Progenitor cell of endocrine pancreas (in vitro differentiated cells): ENCODE measurements around the gene MORN2. TPM values are rescaled to one million over a fixed set of nuclear protein-coding genes. Genes with fewer than 3 reads are reported as not detected.
"Not testable (repeated sequence)": the region's sequence is repeated elsewhere in the genome, so short reads cannot be mapped to it uniquely, and the experiment has no call there.

Experiments used
- DNase-seq: peaks from one replicate; pipeline ENCODE4 v3.0.0; 2021; ENCODE audit warnings: low spot score; ENCODE audit not compliant: unreplicated experiment
- H3K27ac Mint-ChIP-seq: 2 replicates; pipeline ENCODE4 v1.8.0; 2021; ENCODE audit warnings: mild to moderate bottlenecking, moderate library complexity, mixed read lengths
- H3K27me3 Mint-ChIP-seq: 2 replicates; pipeline ENCODE4 v1.8.0; 2021; ENCODE audit warnings: mixed read lengths
- H3K36me3 Mint-ChIP-seq: 2 replicates; pipeline ENCODE4 v1.8.0; 2022; ENCODE audit warnings: mixed read lengths; ENCODE audit not compliant: insufficient read depth
- H3K4me1 Mint-ChIP-seq: 2 replicates; pipeline ENCODE4 v1.8.0; 2021; ENCODE audit warnings: low read depth, mixed read lengths
- H3K4me3 Mint-ChIP-seq: 2 replicates; pipeline ENCODE4 v1.8.0; 2021; ENCODE audit warnings: low read depth, mild to moderate bottlenecking, moderate library complexity, mixed read lengths
- H3K9me3 Mint-ChIP-seq: 2 replicates; pipeline ENCODE4 v1.8.0; 2021; ENCODE audit warnings: low read depth, mixed read lengths
- long read RNA-seq: library from polyadenylated mRNA; unstranded; transcript quantifications from one replicate; pipeline ENCODE4 v2.0.0, GENCODE V29; 2020
- total RNA-seq: library from RNA; stranded (reverse); gene quantifications from 2 replicates; pipeline ENCODE4 v1.2.1, GENCODE V29; 2021
- TF ChIP-seq, protein P1 (sequence below): fragments of 200-600 bp; sonication (generic); IDR thresholded peaks from one replicate; pipeline ENCODE4 v1.5.0; 2021; ENCODE audit warnings: antibody characterized with exemption, mild to moderate bottlenecking; ENCODE audit not compliant: unreplicated experiment

The MORN2 gene
- 18.2 and 23.9 TPM in 2 replicates for total RNA-seq
- long read RNA-seq, partial matches to known transcripts: 0 of 3 reads
- long read RNA-seq, other reads (novel, unspliced or antisense): 0 of 3 reads

GRCh38 chr2:38875576-38876367, at the start of gene MORN2, which contains the start of gene DHX57:
MORN2 (plus strand) TSS chr2:38875976.
DHX57 (minus strand) TSS chr2:38875934; CDS start chr2:38868405, 7,529 bp downstream.
- peak within 1 kb of the TSS; percentile 97 for H3K27ac Mint-ChIP-seq
- H3K27me3 Mint-ChIP-seq: no peaks in the 10 kb centered on the region
- peaks cover 18% of the 10 kb centered on the region for H3K4me1 Mint-ChIP-seq
- peaks cover 12% of the 10 kb centered on the region for H3K9me3 Mint-ChIP-seq
- DNase-seq: peak; percentile 58
- peaks cover 16% of the 10 kb centered on the region for H3K36me3 Mint-ChIP-seq
- TF ChIP-seq, protein P1, sequence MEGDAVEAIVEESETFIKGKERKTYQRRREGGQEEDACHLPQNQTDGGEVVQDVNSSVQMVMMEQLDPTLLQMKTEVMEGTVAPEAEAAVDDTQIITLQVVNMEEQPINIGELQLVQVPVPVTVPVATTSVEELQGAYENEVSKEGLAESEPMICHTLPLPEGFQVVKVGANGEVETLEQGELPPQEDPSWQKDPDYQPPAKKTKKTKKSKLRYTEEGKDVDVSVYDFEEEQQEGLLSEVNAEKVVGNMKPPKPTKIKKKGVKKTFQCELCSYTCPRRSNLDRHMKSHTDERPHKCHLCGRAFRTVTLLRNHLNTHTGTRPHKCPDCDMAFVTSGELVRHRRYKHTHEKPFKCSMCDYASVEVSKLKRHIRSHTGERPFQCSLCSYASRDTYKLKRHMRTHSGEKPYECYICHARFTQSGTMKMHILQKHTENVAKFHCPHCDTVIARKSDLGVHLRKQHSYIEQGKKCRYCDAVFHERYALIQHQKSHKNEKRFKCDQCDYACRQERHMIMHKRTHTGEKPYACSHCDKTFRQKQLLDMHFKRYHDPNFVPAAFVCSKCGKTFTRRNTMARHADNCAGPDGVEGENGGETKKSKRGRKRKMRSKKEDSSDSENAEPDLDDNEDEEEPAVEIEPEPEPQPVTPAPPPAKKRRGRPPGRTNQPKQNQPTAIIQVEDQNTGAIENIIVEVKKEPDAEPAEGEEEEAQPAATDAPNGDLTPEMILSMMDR: no peak
- peak within 1 kb of the TSS; percentile 97 for H3K4me3 Mint-ChIP-seq

DNA sequence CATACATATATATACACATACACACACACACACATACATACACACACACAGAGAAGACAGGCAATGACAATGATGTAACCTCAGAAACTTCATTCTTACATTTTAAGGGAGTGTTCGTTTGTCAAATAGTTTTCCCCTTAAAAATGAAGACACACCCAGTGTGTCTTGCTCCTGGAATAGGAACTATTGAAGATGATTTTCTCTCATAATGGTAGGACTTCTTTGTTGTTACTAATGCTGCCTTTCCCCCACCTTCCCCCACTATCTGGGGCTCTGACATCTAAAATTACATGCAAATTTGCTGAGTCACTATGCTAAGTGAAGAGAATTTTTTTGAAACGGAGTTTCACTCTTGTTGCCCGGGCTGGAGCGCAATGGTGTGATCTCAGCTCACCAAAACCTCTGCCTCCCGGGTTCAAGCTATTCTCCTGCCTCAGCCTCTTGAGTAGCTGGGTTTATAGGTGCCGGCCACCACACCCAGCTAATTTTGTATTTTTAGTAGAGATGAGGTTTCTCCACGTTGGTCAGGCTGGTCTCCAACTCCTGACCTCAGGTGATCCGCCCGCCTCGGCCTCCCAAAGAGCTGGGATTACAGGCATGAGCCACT, 48.1 kb upstream of the MORN2 start:
- H3K9me3 Mint-ChIP-seq, H3K4me1 Mint-ChIP-seq, H3K27me3 Mint-ChIP-seq, H3K27ac Mint-ChIP-seq, H3K4me3 Mint-ChIP-seq, DNase-seq: not testable (repeated sequence)
- H3K36me3 Mint-ChIP-seq: peaks cover 24% of the 10 kb centered on the region

DNA sequence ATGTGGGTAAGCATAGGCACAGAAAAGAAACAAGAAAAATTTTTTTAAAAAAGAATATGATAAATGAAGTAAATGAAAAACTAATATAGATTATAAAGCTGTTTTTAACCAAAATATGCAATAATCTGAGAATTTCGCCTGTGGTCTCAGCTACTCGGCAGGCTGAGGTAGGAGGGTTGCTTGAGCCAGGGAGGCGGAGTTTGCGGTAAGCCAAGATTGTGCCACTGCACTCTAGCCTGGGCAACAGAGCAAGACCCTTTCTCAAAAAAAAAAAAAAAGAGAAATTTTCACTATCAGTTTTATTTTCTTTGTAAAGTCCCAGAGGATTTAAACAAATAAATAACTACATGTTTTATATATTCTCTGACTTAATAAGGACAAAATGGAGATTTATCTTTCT, 47.3 kb upstream of the MORN2 start:
- Mint-ChIP-seq H3K4me3 (no peak overlapping the region), H3K27ac (no peak overlapping the region), H3K9me3 (no peaks in the 10 kb centered on the region), H3K27me3 (no peaks in the 10 kb centered on the region), H3K36me3 (peaks cover 20% of the 10 kb centered on the region), H3K4me1 (peaks cover 1% of the 10 kb centered on the region)
- DNase-seq: no peak
- TF ChIP-seq, protein P1: no peak

GRCh38 chr2:38829971-38830370, 45.8 kb upstream of the MORN2 start:
- DNase-seq: no peak
- no peak overlapping the region for H3K27ac Mint-ChIP-seq
- no peak overlapping the region for H3K4me3 Mint-ChIP-seq
- H3K27me3 Mint-ChIP-seq: no peaks in the 10 kb centered on the region
- TF ChIP-seq, protein P1: no peak
- peaks cover 14% of the 10 kb centered on the region for H3K36me3 Mint-ChIP-seq
- peaks cover 1% of the 10 kb centered on the region for H3K4me1 Mint-ChIP-seq
- H3K9me3 Mint-ChIP-seq: no peaks in the 10 kb centered on the region

DNA sequence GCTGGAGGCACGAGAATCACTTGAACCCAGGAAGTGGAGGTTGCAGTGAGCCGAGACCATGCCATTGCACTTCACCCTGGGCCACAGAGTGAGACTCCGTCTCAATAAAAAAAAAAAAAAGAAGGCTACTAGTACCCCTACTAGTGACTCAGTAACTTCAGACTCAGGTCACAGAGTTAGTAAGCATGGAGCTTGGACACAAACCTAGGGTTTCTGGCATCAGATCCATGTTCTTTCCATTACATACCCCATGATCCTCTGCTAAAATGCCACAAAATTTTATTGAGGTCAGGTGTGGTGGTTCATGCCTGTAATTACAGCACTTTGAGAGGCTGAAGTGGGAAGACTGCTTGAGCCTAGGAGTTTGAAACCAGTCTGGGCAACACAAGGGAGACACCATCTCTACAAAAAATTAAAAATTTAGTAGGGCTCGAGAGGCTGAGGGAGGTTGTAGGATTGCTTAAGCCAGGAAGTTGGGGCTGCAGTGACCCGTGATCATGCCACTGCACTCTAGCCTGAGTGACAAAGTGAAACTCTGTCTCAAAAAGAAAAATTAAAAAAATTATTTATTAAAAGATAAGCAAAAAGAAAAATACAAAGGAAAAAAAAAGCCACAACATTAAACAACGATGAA, 45.1 kb upstream of the MORN2 start:
- H3K9me3 Mint-ChIP-seq: no peaks in the 10 kb centered on the region
- peaks cover 12% of the 10 kb centered on the region for H3K36me3 Mint-ChIP-seq
- peaks cover 1% of the 10 kb centered on the region for H3K4me1 Mint-ChIP-seq
- no peak for DNase-seq
- H3K27ac Mint-ChIP-seq: no peak overlapping the region
- no peaks in the 10 kb centered on the region for H3K27me3 Mint-ChIP-seq
- H3K4me3 Mint-ChIP-seq: no peak overlapping the region
- TF ChIP-seq, protein P1: no peak
